ENCODE measurements around the gene ELL2.

GRCh38 chr5:95973793-95974325, 12.2 kb upstream of the ELL2 start:
- no peak for TF ChIP-seq ZNF589 (CRISPR knock-in tag; conservative IDR thresholded peaks at IDR 0.05)
- TF ChIP-seq ZBTB33 (CRISPR knock-in tag; IDR thresholded peaks at IDR 0.05) = no peak
- TF ChIP-seq ELK4 (CRISPR knock-in tag; IDR thresholded peaks at IDR 0.05; ENCODE audit: borderline replicate concordance) = no peak

All from HepG2 (cell line).